A549 (cell line): ENCODE measurements around the gene OR2T8. TPM values are rescaled to one million over a fixed set of nuclear protein-coding genes. Genes with fewer than 3 reads are reported as not detected.
A peak's percentile ranks its signal among the peaks of the same experiment; 100 is the strongest.

Source experiments
- ATAC-seq, 2 experiments: fragments of 200-7000 bp in 1 of 2; fragments of >200 bp in 1 of 2; cut with Nextera tagmentation in 1 of 2; cut with Tn5 transposase in 1 of 2; 3 replicates each; pipeline versions ENCODE4 v1.8.0 to v1.9.1; 2018 to 2020; ENCODE audit warnings: mild to moderate bottlenecking in 1 of 2, moderate library complexity in 1 of 2
- CTCF ChIA-PET: fragments of 300-600 bp; sonication (Branson Sonifier 250); formaldehyde crosslinking; extraction: SDS; loops from one replicate; lab custom pipeline; 2021; ENCODE audit warnings: antibody characterized with exemption, inconsistent platforms; lab: Yijun Ruan, JAX
- POLR2A ChIA-PET: fragments of 350-600 bp; formaldehyde crosslinking; extraction: SDS; loops from one replicate; lab custom pipeline; 2021; ENCODE audit warnings: antibody characterized with exemption, inconsistent platforms; lab: Yijun Ruan, JAX
- DNase-seq, 2 experiments: peaks; one replicate each; pipeline versions ENCODE4 v3.0.0 to v3.0.0-alpha.2; 2011 to 2016; ENCODE audit warnings: low read depth in 1 of 2, low spot score in 1 of 2
- FAIRE-seq: peaks from 2 replicates; lab custom pipeline; 2011; peaks lifted over from hg19 to GRCh38; lab: Jason Lieb, UNC
- H3K27ac ChIP-seq, 2 experiments: fragments of >200 bp; sonication (Bioruptor Twin); formaldehyde crosslinking; 3 replicates each; pipeline ENCODE4 v1.5.1; 2016 to 2017
- H3K4me1 ChIP-seq: fragments of >200 bp; sonication (Bioruptor Twin); formaldehyde crosslinking; 3 replicates; pipeline ENCODE4 v1.6.1; 2016
- H3K4me2 ChIP-seq: fragments of >200 bp; sonication (Bioruptor Twin); formaldehyde crosslinking; 3 replicates; pipeline ENCODE4 v1.6.1; 2016
- H3K4me3 ChIP-seq: fragments of >200 bp; sonication (Bioruptor Twin); formaldehyde crosslinking; 3 replicates; pipeline ENCODE4 v1.5.1; 2016
- H3K9me3 ChIP-seq: fragments of >200 bp; sonication (Bioruptor Twin); formaldehyde crosslinking; 3 replicates; pipeline ENCODE4 v1.6.1; 2016
- CBX2 ChIP-seq: fragments of 200-600 bp; sonication (generic); IDR thresholded peaks from 2 replicates; pipeline ENCODE4 v1.6.1; 2016; ENCODE audit warnings: low read depth, mild to moderate bottlenecking, borderline replicate concordance
- CTCF ChIP-seq: fragments of >200 bp; sonication (Bioruptor Twin); formaldehyde crosslinking; IDR thresholded peaks from 3 replicates; pipeline ENCODE4 v1.5.1; 2016
- ESRRA ChIP-seq: fragments of 150-350 bp; IDR thresholded peaks from 2 replicates; pipeline ENCODE4 v1.6.1; 2014; ENCODE audit warnings: mild to moderate bottlenecking, low read length, borderline replicate concordance
- FOSL2 ChIP-seq, 2 experiments: fragments of 450-650 bp in 1 of 2; fragments of >200 bp in 1 of 2; sonication (Bioruptor Twin) in 1 of 2; formaldehyde crosslinking; IDR thresholded peaks; 2 replicates each; pipeline versions ENCODE4 v1.5.0 to v1.6.1; 2016 to 2020; ENCODE audit warnings: mild to moderate bottlenecking in 1 of 2, moderate library complexity in 1 of 2
- HES2 ChIP-seq: fragments of >200 bp; sonication (Bioruptor Twin); formaldehyde crosslinking; IDR thresholded peaks from 2 replicates; pipeline ENCODE4 v1.6.1; 2016
- HOXB5 ChIP-seq: fragments of 250-450 bp; sonication (Bioruptor Pico); IDR thresholded peaks from 2 replicates; pipeline ENCODE4 v1.5.0; 2020; ENCODE audit warnings: mild to moderate bottlenecking, moderate library complexity
- JUN ChIP-seq, 2 experiments: fragments of >200 bp; sonication (Bioruptor Twin); formaldehyde crosslinking; IDR thresholded peaks; 2 replicates in 1 of 2; 3 replicates in 1 of 2; pipeline ENCODE4 v1.6.1; 2016 to 2017
- JUNB ChIP-seq: fragments of >200 bp; sonication (Bioruptor Twin); formaldehyde crosslinking; IDR thresholded peaks from 2 replicates; pipeline ENCODE4 v1.6.1; 2016
- KDM5A ChIP-seq: fragments of 200-600 bp; sonication (generic); IDR thresholded peaks from 2 replicates; pipeline ENCODE4 v1.6.1; 2016; ENCODE audit warnings: antibody characterized with exemption, mild to moderate bottlenecking
- MAFK ChIP-seq: fragments of 450-650 bp; IDR thresholded peaks from 2 replicates; pipeline ENCODE4 v1.6.1; 2014; ENCODE audit not compliant: partially characterized antibody
- MYC ChIP-seq: IDR thresholded peaks from 2 replicates; pipeline ENCODE4 v1.6.1; 2012; ENCODE audit warnings: mild to moderate bottlenecking, inconsistent platforms, low read length, improper control_type of control experiment, borderline replicate concordance
- PBX3 ChIP-seq: IDR thresholded peaks from 2 replicates; pipeline ENCODE4 v1.6.1; 2012
- POLR2A ChIP-seq: IDR thresholded peaks from 2 replicates; pipeline ENCODE4 v1.6.1; 2012; ENCODE audit warnings: mild to moderate bottlenecking, low read length
- RCOR1 ChIP-seq: fragments of 150-350 bp; IDR thresholded peaks from 2 replicates; pipeline ENCODE4 v1.6.1; 2014; ENCODE audit warnings: antibody characterized with exemption, low read length, low read depth
- RNF2 ChIP-seq: fragments of 200-600 bp; sonication (generic); IDR thresholded peaks from 2 replicates; pipeline ENCODE4 v1.6.1; 2016; ENCODE audit warnings: low read depth, mild to moderate bottlenecking, antibody characterized with exemption, moderate library complexity, borderline replicate concordance
- SMC3 ChIP-seq: fragments of >200 bp; sonication (Bioruptor Twin); formaldehyde crosslinking; IDR thresholded peaks from 3 replicates; pipeline ENCODE4 v1.6.1; 2018; ENCODE audit warnings: inconsistent platforms
- TFCP2L1 ChIP-seq: fragments of 250-450 bp; sonication (Bioruptor Pico); IDR thresholded peaks from 2 replicates; pipeline ENCODE4 v1.5.0; 2021; ENCODE audit warnings: mild to moderate bottlenecking
- ZFP36 ChIP-seq: fragments of 450-650 bp; IDR thresholded peaks from 2 replicates; pipeline ENCODE4 v1.6.1; 2014; ENCODE audit warnings: borderline replicate concordance; ENCODE audit not compliant: partially characterized antibody
- ZNF302 ChIP-seq: fragments of 250-450 bp; sonication (Bioruptor Pico); IDR thresholded peaks from 2 replicates; pipeline ENCODE4 v1.9.0; 2021; ENCODE audit warnings: inconsistent platforms, mild to moderate bottlenecking, moderate library complexity
- ZSCAN20 ChIP-seq: fragments of 250-450 bp; sonication (Bioruptor Pico); IDR thresholded peaks from 2 replicates; pipeline ENCODE4 v1.8.0; 2022; ENCODE audit warnings: mild to moderate bottlenecking, moderate library complexity
- WGBS: methylation state at CpG from one replicate; pipeline ENCODE4 v1.1.6; 2017; ENCODE audit errors: missing lambda C conversion rate; 5-methylcytosine and 5-hydroxymethylcytosine counted together
- polyA plus RNA-seq, 4 experiments: library from polyadenylated mRNA; depleted of rRNA in 3 of 4; stranded (reverse); fragments of >200 nt; fragmentation: RNase III in 1 of 4; extraction: RNeasy Plus Mini Kit Qiagen cat#74134 plus additional on column Dnase treatment in 1 of 4; gene quantifications; 2 replicates in 3 of 4; 3 replicates in 1 of 4; pipeline ENCODE4 v1.2.3, GENCODE V29; 2011 to 2017
- TF ChIP-seq, protein P1 (sequence below): fragments of 250-450 bp; sonication (Bioruptor Pico); IDR thresholded peaks from 2 replicates; pipeline ENCODE4 v1.5.0; 2021; ENCODE audit warnings: mild to moderate bottlenecking, moderate library complexity, borderline replicate concordance
- TF ChIP-seq, protein P2 (sequence below): fragments of 250-450 bp; sonication (Bioruptor Pico); IDR thresholded peaks from 2 replicates; pipeline ENCODE4 v1.5.0; 2020; ENCODE audit warnings: low read depth, mild to moderate bottlenecking, moderate library complexity

The OR2T8 gene
- polyA plus RNA-seq, 2 of the 4 experiments (the other 2 are of a cell fraction) = not detected

GRCh38 chr1:247948558-247948957, 28.5 kb downstream of the OR2T8 start, which contains the start of gene OR2L8:
OR2L8 (plus strand) TSS chr1:247948858; CDS start chr1:247948858, 0 bp downstream.
- no peak for TF ChIP-seq ZFP36
- TF ChIP-seq JUNB = no peak
- no peak for TF ChIP-seq CBX2
- TF ChIP-seq ESRRA = no peak
- TF ChIP-seq ZSCAN20 (CRISPR knock-in tag) = no peak
- TF ChIP-seq, protein P1, sequence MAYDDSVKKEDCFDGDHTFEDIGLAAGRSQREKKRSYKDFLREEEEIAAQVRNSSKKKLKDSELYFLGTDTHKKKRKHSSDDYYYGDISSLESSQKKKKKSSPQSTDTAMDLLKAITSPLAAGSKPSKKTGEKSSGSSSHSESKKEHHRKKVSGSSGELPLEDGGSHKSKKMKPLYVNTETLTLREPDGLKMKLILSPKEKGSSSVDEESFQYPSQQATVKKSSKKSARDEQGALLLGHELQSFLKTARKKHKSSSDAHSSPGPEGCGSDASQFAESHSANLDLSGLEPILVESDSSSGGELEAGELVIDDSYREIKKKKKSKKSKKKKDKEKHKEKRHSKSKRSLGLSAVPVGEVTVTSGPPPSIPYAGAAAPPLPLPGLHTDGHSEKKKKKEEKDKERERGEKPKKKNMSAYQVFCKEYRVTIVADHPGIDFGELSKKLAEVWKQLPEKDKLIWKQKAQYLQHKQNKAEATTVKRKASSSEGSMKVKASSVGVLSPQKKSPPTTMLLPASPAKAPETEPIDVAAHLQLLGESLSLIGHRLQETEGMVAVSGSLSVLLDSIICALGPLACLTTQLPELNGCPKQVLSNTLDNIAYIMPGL (CRISPR knock-in tag) = no peak
- TF ChIP-seq, all 56 proteins: peak for 0
- Histone ChIP-seq H3K4me2 (no peak within 1 kb of the TSS), H3K9me3 (no peaks in the 10 kb centered on the region; the same call in 2 of the 3 replicates), H3K4me3 (no peak within 1 kb of the TSS), H3K27ac (no peak within 1 kb of the TSS), H3K4me1 (no peaks in the 10 kb centered on the region)
- 17% methylated on average over 3 of the region's 3 CpGs for WGBS
- CTCF ChIA-PET = no interaction called here
- ATAC-seq (no peak), DNase-seq (no peak), FAIRE-seq (no peak)
- POLR2A ChIA-PET = no interaction called here

GRCh38 chr1:247953408-247953807, 33.4 kb downstream of the OR2T8 start:
- FAIRE-seq (no peak), DNase-seq (no peak), ATAC-seq (no peak)
- CTCF ChIA-PET = no interaction called here
- Histone ChIP-seq H3K4me1 (no peaks in the 10 kb centered on the region), H3K9me3 (no peaks in the 10 kb centered on the region; the same call in 2 of the 3 replicates), H3K27ac (no peak overlapping the region), H3K4me3 (no peak overlapping the region), H3K4me2 (no peak overlapping the region)
- 18% methylated on average over 1 of the region's 1 CpG for WGBS
- POLR2A ChIA-PET = no interaction called here
- TF ChIP-seq RCOR1 (no peak), PBX3 (no peak), MAFK (peak; percentile 88)

DNA sequence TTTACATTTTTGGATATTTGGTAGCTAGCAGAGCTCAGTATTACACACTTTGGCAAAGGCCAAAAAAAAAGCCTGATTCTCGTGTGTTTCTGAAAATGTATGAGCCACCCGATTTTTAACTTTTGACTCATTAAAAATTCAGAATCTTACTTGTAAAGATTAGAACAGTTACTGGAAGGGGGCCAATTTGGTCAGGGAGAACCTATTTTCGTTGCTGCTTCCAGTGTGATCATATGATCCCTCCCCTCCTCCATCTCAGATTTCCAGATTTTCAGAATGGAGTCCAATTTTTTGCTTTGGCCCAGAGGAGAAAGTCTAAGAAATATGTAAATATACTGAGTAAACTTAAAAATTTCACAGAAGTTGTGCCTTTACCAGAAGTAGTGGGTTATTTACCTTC, 41.7 kb downstream of the OR2T8 start:
- ChIA-PET CTCF (no interaction called here), POLR2A (no interaction called here)
- Histone ChIP-seq H3K4me2 (no peak overlapping the region), H3K27ac (no peak overlapping the region), H3K9me3 (0 out of 3 replicates have a peak, but pooled peaks cover 3% of the 10 kb centered on the region), H3K4me3 (no peak overlapping the region), H3K4me1 (no peaks in the 10 kb centered on the region)
- no peak for FAIRE-seq
- no peak for DNase-seq
- 0% methylated on average over 3 of the region's 3 CpGs for WGBS
- no peak for TF ChIP-seq KDM5A
- no peak for TF ChIP-seq RNF2
- no peak for TF ChIP-seq ZNF302 (CRISPR knock-in tag)
- no peak for TF ChIP-seq MAFK
- no peak for TF ChIP-seq HES2
- no peak for TF ChIP-seq JUNB
- TF ChIP-seq SMC3 = no peak
- no peak for TF ChIP-seq POLR2A
- no peak for TF ChIP-seq HOXB5
- ATAC-seq = no peak

GRCh38 chr1:247962911-247963588, 43.0 kb downstream of the OR2T8 start:
- H3K9me3 ChIP-seq = 0 out of 3 replicates have a peak, but pooled peaks cover 3% of the 10 kb centered on the region
- H3K4me3 ChIP-seq = no peak overlapping the region
- no peak overlapping the region for H3K27ac ChIP-seq
- H3K4me2 ChIP-seq = no peak overlapping the region
- no peak for DNase-seq
- no peak for ATAC-seq
- H3K4me1 ChIP-seq = no peaks in the 10 kb centered on the region
- CTCF ChIA-PET = no interaction called here
- 0% methylated on average over 4 of the region's 4 CpGs for WGBS
- POLR2A ChIA-PET = no interaction called here
- no peak for FAIRE-seq
- TF ChIP-seq ZNF302 (CRISPR knock-in tag) (no peak), FOSL2 (IDR thresholded peaks at IDR 0.05) (no peak), FOSL2 (CRISPR knock-in tag; IDR thresholded peaks at IDR 0.05) (no peak), TFCP2L1 (CRISPR knock-in tag) (no peak), JUN (IDR thresholded peaks at IDR 0.05) (no peak), PBX3 (no peak), MYC (no peak), CTCF (no peak), ESRRA (no peak)
- TF ChIP-seq, protein P2, sequence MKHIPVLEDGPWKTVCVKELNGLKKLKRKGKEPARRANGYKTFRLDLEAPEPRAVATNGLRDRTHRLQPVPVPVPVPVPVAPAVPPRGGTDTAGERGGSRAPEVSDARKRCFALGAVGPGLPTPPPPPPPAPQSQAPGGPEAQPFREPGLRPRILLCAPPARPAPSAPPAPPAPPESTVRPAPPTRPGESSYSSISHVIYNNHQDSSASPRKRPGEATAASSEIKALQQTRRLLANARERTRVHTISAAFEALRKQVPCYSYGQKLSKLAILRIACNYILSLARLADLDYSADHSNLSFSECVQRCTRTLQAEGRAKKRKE (CRISPR knock-in tag) = no peak
